Endothelial cell of umbilical vein (primary cell): ENCODE measurements around the gene SP100. TPM values are rescaled to one million over a fixed set of nuclear protein-coding genes. Genes with fewer than 3 reads are reported as not detected.

Source experiments
- BruUV-seq: library from RNA; stranded (reverse); fragments of 400-500 nt; replicated peaks from 2 replicates; lab custom pipeline; 2021; lab: Mats Ljungman, UMichigan
- CTCF ChIA-PET: fragments of 300-600, 350-600 bp; sonication (Branson Sonifier 250); formaldehyde crosslinking; loops from one replicate; lab custom pipeline; 2021; ENCODE audit warnings: antibody characterized with exemption, inconsistent platforms; lab: Charles Lee
- POLR2A ChIA-PET: fragments of 300-600, 350-600 bp; sonication (Branson Sonifier 250); formaldehyde crosslinking; loops from one replicate; lab custom pipeline; 2021; ENCODE audit warnings: antibody characterized with exemption, inconsistent platforms; lab: Charles Lee
- DNase-seq: peaks from one replicate; pipeline ENCODE4 v3.0.0-alpha.2; 2011; ENCODE audit warnings: low read depth, low spot score
- FAIRE-seq: peaks from 2 replicates; lab custom pipeline; 2011; peaks lifted over from hg19 to GRCh38; lab: Jason Lieb, UNC
- H2AFZ ChIP-seq: 2 replicates; pipeline ENCODE4 v1.6.0; 2012; ENCODE audit warnings: low read depth, low read length, control low read depth, inconsistent platforms
- H3K27ac ChIP-seq: 2 replicates; pipeline ENCODE4 v1.5.1; 2011; ENCODE audit warnings: low read depth, mild to moderate bottlenecking, control low read depth, low read length, moderate library complexity; ENCODE audit not compliant: insufficient read depth
- H3K27me3 ChIP-seq, 2 experiments: 2 replicates each; pipeline versions ENCODE4 v1.6.0 to v1.6.1; 2011; ENCODE audit warnings: low read length in 2 of 2, mixed read lengths in 1 of 2; ENCODE audit not compliant: control insufficient read depth in 2 of 2, insufficient read depth in 2 of 2
- H3K36me3 ChIP-seq, 2 experiments: 2 replicates in 1 of 2; 3 replicates in 1 of 2; pipeline ENCODE4 v1.5.1; 2011; ENCODE audit warnings: low read length in 2 of 2, mild to moderate bottlenecking in 1 of 2, moderate library complexity in 1 of 2; ENCODE audit not compliant: control insufficient read depth in 2 of 2, insufficient read depth in 2 of 2; ENCODE audit errors: extremely low read depth in 1 of 2
- H3K4me1 ChIP-seq: 3 replicates; pipeline ENCODE4 v1.5.1; 2011; ENCODE audit warnings: mild to moderate bottlenecking, low read length; ENCODE audit not compliant: control insufficient read depth, insufficient read depth; ENCODE audit errors: extremely low read depth
- H3K4me2 ChIP-seq: 2 replicates; pipeline ENCODE4 v1.6.1; 2011; ENCODE audit warnings: low read length, control low read depth, mixed read lengths; ENCODE audit not compliant: insufficient read depth
- H3K4me3 ChIP-seq, 3 experiments: fragments of 200-600 bp in 1 of 3; sonication (generic), shearing (Covaris generic) in 1 of 3; replicated peaks in 1 of 3; 2 replicates each; pipeline ENCODE4 v1.5.1; 2011 to 2016; ENCODE audit warnings: control low read depth in 3 of 3, low read length in 3 of 3, mild to moderate bottlenecking in 2 of 3, inconsistent platforms in 1 of 3, low read depth in 1 of 3, moderate library complexity in 1 of 3; ENCODE audit not compliant: insufficient read depth in 1 of 3
- H3K79me2 ChIP-seq: 2 replicates; pipeline ENCODE4 v1.6.0; 2012; ENCODE audit warnings: low read length, inconsistent platforms; ENCODE audit not compliant: control insufficient read depth, insufficient read depth
- H3K9ac ChIP-seq: replicated peaks from 2 replicates; pipeline ENCODE3; 2011; ENCODE audit warnings: low read length, control low read depth; ENCODE audit not compliant: insufficient read depth; ENCODE audit errors: extremely low read depth
- H3K9me1 ChIP-seq: replicated peaks from 3 replicates; pipeline ENCODE4 v1.6.0; 2011; ENCODE audit warnings: mild to moderate bottlenecking, low read length; ENCODE audit not compliant: control insufficient read depth, insufficient read depth; ENCODE audit errors: extremely low read depth
- H3K9me3 ChIP-seq: replicated peaks from 2 replicates; pipeline ENCODE4 v1.5.1; 2012; ENCODE audit warnings: low read length, inconsistent platforms; ENCODE audit not compliant: control insufficient read depth, insufficient read depth
- H4K20me1 ChIP-seq: replicated peaks from 2 replicates; pipeline ENCODE3; 2011; ENCODE audit warnings: mild to moderate bottlenecking, low read length; ENCODE audit not compliant: control insufficient read depth, insufficient read depth; ENCODE audit errors: extremely low read depth
- EZH2 ChIP-seq: IDR thresholded peaks from 2 replicates; pipeline ENCODE4 v1.6.1; 2012; ENCODE audit warnings: borderline replicate concordance, low read depth, mild to moderate bottlenecking, moderate library complexity, low read length, inconsistent platforms; ENCODE audit not compliant: severe bottlenecking
- FOS ChIP-seq: IDR thresholded peaks from 2 replicates; pipeline ENCODE4 v1.6.1; 2011; ENCODE audit warnings: mild to moderate bottlenecking, low read length, moderate library complexity, borderline replicate concordance; ENCODE audit not compliant: insufficient read depth
- GATA2 ChIP-seq: IDR thresholded peaks from 2 replicates; pipeline ENCODE4 v1.7.0; 2011; ENCODE audit warnings: low read depth, mild to moderate bottlenecking, moderate library complexity, mixed read lengths, low read length; ENCODE audit not compliant: insufficient read length, insufficient read depth
- JUN ChIP-seq: IDR thresholded peaks from 2 replicates; pipeline ENCODE4 v1.6.1; 2011; ENCODE audit warnings: borderline replicate concordance, low read depth; ENCODE audit not compliant: insufficient read length, insufficient read depth
- MYC ChIP-seq: IDR thresholded peaks from one replicate; pipeline ENCODE4 v1.6.1; 2011; ENCODE audit warnings: mild to moderate bottlenecking, low read depth, low read length
- POLR2A ChIP-seq: IDR thresholded peaks from 2 replicates; pipeline ENCODE4 v1.6.1; 2012; ENCODE audit warnings: low read depth, mild to moderate bottlenecking, control low read depth, low read length
- POLR2AphosphoS5 ChIP-seq: IDR thresholded peaks from 2 replicates; pipeline ENCODE4 v1.6.1; 2012; ENCODE audit warnings: low read depth, mild to moderate bottlenecking, control low read depth, low read length, moderate library complexity; ENCODE audit not compliant: insufficient read depth
- dilution Hi-C: fragments of 300-500 bp; cut with MboI; formaldehyde crosslinking; loops from one replicate; pipeline ENCODE4 v1.15.0; 2019; ENCODE audit warnings: low sequenced_read_pairs; ENCODE audit not compliant: extremely low pct_ligation_motif_present
- intact Hi-C: fragments of 100-400 bp; cut with micrococcal nuclease; formaldehyde crosslinking; loops from one replicate; pipeline ENCODE4 v1.10.0; 2022
- polyA plus RNA-seq, 4 experiments: library from polyadenylated mRNA; depleted of rRNA in 3 of 4; stranded (reverse) in 3 of 4; unstranded in 1 of 4; fragments of >200 nt; gene quantifications; 2 replicates each; pipeline versions ENCODE4 v1.2.1 to v1.2.3, GENCODE V29; 2011 to 2012; ENCODE audit warnings: missing spikeins in 1 of 4
- total RNA-seq: library from RNA; stranded (reverse); gene quantifications from 2 replicates; pipeline ENCODE4 v1.2.3, GENCODE V29; 2021
- TF ChIP-seq, protein P1 (sequence below), 2 donors: IDR thresholded peaks; 1 replicate in 1 of 2; 2 replicates in 1 of 2; pipeline ENCODE4 v1.5.1; 2011; ENCODE audit warnings: low read length in 2 of 2, mild to moderate bottlenecking in 2 of 2, moderate library complexity in 2 of 2, control low read depth in 1 of 2, inconsistent platforms in 1 of 2, low read depth in 1 of 2; ENCODE audit not compliant: insufficient read depth in 1 of 2; ENCODE audit errors: extremely low read depth in 1 of 2

SP100 gene
- total and polyA plus RNA-seq, 2 donors (not counting 3 experiments of a cell fraction or from before 2014, with no cell fraction given) = 33.7 to 108 TPM

- dilution Hi-C loops (no loop called here), intact Hi-C loops (loop anchor here (2.0 to 5.0 kb wide), 2 partner anchors 280 to 344 kb away; partner anchors contain the start of gene SLC16A14)
- Histone ChIP-seq H3K27ac (peak overlapping the region; percentile 72), H3K36me3 (no peaks in the 10 kb centered on the region), H3K4me1 (peaks cover 60% of the 10 kb centered on the region), H3K9me1 (no peaks in the 10 kb centered on the region), H2AFZ (peak overlapping the region; percentile 79), H3K27me3 (no peaks in the 10 kb centered on the region), H3K9ac (peak overlapping the region; percentile 69), H3K4me3 (peak overlapping the region; percentile 17 to 77 (median 49)), H3K4me2 (peak overlapping the region; percentile 73), H3K9me3 (no peaks in the 10 kb centered on the region), H3K79me2 (peaks cover under 1% of the 10 kb centered on the region), H4K20me1 (no peaks in the 10 kb centered on the region)
- no TSS peak for BruUV-seq
- peak; percentile 4 for FAIRE-seq
- ChIA-PET CTCF (no interaction called here), POLR2A (no interaction called here)
- TF ChIP-seq POLR2AphosphoS5 = no peak
- TF ChIP-seq MYC = no peak
- TF ChIP-seq JUN = no peak
- no peak for TF ChIP-seq GATA2
- no peak for TF ChIP-seq EZH2
- TF ChIP-seq FOS = no peak
- TF ChIP-seq POLR2A = no peak
- TF ChIP-seq, protein P1, sequence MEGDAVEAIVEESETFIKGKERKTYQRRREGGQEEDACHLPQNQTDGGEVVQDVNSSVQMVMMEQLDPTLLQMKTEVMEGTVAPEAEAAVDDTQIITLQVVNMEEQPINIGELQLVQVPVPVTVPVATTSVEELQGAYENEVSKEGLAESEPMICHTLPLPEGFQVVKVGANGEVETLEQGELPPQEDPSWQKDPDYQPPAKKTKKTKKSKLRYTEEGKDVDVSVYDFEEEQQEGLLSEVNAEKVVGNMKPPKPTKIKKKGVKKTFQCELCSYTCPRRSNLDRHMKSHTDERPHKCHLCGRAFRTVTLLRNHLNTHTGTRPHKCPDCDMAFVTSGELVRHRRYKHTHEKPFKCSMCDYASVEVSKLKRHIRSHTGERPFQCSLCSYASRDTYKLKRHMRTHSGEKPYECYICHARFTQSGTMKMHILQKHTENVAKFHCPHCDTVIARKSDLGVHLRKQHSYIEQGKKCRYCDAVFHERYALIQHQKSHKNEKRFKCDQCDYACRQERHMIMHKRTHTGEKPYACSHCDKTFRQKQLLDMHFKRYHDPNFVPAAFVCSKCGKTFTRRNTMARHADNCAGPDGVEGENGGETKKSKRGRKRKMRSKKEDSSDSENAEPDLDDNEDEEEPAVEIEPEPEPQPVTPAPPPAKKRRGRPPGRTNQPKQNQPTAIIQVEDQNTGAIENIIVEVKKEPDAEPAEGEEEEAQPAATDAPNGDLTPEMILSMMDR (IDR thresholded peaks at IDR 0.05; ENCODE audit: extremely low read depth in 1 of 2, insufficient read depth in 1 of 2, low read depth in 1 of 2, low read length in 2 of 2) = no peak
- DNase-seq = no peak
Measured at GRCh38 chr2:230410861-230411569, 5.0 kb upstream of the SP100 start.
